IMR-90 (cell line): ENCODE data around the gene GDF9. TPM values are rescaled to one million over a fixed set of nuclear protein-coding genes. Genes with fewer than 3 reads are reported as not detected.

Experiments used
- ATAC-seq: fragments of 200-7000 bp; cut with Tn5 transposase; 2 replicates; pipeline ENCODE4 v1.9.1; 2020; ENCODE audit warnings: low read depth, mild to moderate bottlenecking, moderate library complexity
- BruUV-seq: library from RNA; stranded (reverse); fragments of 400-500 nt; replicated peaks from 2 replicates; lab custom pipeline; 2021; lab: Mats Ljungman, UMichigan
- CTCF ChIA-PET: fragments of 300-600 bp; formaldehyde crosslinking; extraction: SDS; loops from one replicate; lab custom pipeline; 2021; ENCODE audit warnings: antibody characterized with exemption; lab: Yijun Ruan, JAX
- POLR2A ChIA-PET: fragments of 300-600 bp; sonication (Branson Sonifier 250); formaldehyde crosslinking; loops from one replicate; lab custom pipeline; 2022; ENCODE audit warnings: antibody characterized with exemption; ENCODE audit not compliant: unreplicated experiment; lab: Charles Lee
- DNase-seq: peaks from one replicate; pipeline ENCODE4 v3.0.0; 2013
- H2AFZ ChIP-seq: replicated peaks from 2 replicates; pipeline ENCODE3; 2013; ENCODE audit warnings: low read length, mild to moderate bottlenecking; ENCODE audit not compliant: poor library complexity
- H2AK5ac ChIP-seq: 2 replicates; pipeline ENCODE4 v1.6.1; 2013; ENCODE audit warnings: low read depth, low read length, inconsistent platforms
- H2AK9ac ChIP-seq: replicated peaks from 2 replicates; pipeline ENCODE3; 2013; ENCODE audit warnings: mild to moderate bottlenecking, low read depth, low read length, moderate library complexity; ENCODE audit not compliant: poor library complexity
- H2BK120ac ChIP-seq: 2 replicates; pipeline ENCODE4 v1.6.1; 2013; ENCODE audit warnings: low read depth, low read length, inconsistent platforms
- H2BK15ac ChIP-seq: 3 replicates; pipeline ENCODE4 v1.6.1; 2013; ENCODE audit warnings: low read depth, low read length, inconsistent platforms
- H2BK20ac ChIP-seq: 2 replicates; pipeline ENCODE4 v1.6.1; 2013; ENCODE audit warnings: low read depth, mild to moderate bottlenecking, inconsistent platforms, low read length, moderate library complexity
- H2BK5ac ChIP-seq: 2 replicates; pipeline ENCODE4 v1.6.1; 2013; ENCODE audit warnings: mild to moderate bottlenecking, low read depth, low read length, inconsistent platforms; ENCODE audit not compliant: poor library complexity, severe bottlenecking
- H3K14ac ChIP-seq: replicated peaks from 2 replicates; pipeline ENCODE4 v1.6.1; 2013; ENCODE audit warnings: low read depth, low read length, inconsistent platforms
- H3K18ac ChIP-seq: 2 replicates; pipeline ENCODE4 v1.6.1; 2013; ENCODE audit warnings: low read depth, low read length, control low read depth
- H3K23ac ChIP-seq: 2 replicates; pipeline ENCODE4 v1.6.1; 2013; ENCODE audit warnings: low read depth, low read length, inconsistent platforms
- H3K27ac ChIP-seq: 2 replicates; pipeline ENCODE4 v1.5.1; 2013; ENCODE audit warnings: mild to moderate bottlenecking, control low read depth, low read length; ENCODE audit not compliant: insufficient read depth
- H3K27me3 ChIP-seq: 2 replicates; pipeline ENCODE4 v1.6.1; 2013; ENCODE audit warnings: low read length; ENCODE audit not compliant: control insufficient read depth, insufficient read depth
- H3K36me3 ChIP-seq: 2 replicates; pipeline ENCODE4 v1.6.1; 2013; ENCODE audit warnings: low read length, mixed read lengths; ENCODE audit not compliant: control insufficient read depth, insufficient read depth
- H3K4ac ChIP-seq: 2 replicates; pipeline ENCODE4 v1.6.1; 2013; ENCODE audit warnings: low read depth, low read length, inconsistent platforms
- H3K4me1 ChIP-seq: 2 replicates; pipeline ENCODE4 v1.6.1; 2013; ENCODE audit warnings: low read length, mixed read lengths; ENCODE audit not compliant: control insufficient read depth, insufficient read depth
- H3K4me2 ChIP-seq: 2 replicates; pipeline ENCODE4 v1.6.1; 2013; ENCODE audit warnings: low read depth, mild to moderate bottlenecking, control low read depth, low read length, moderate library complexity
- H3K4me3 ChIP-seq: 2 replicates; pipeline ENCODE4 v1.5.1; 2013; ENCODE audit warnings: low read depth, mild to moderate bottlenecking, control low read depth, low read length, moderate library complexity; ENCODE audit not compliant: insufficient read depth
- H3K56ac ChIP-seq: 2 replicates; pipeline ENCODE4 v1.6.1; 2013; ENCODE audit warnings: low read length, inconsistent platforms; ENCODE audit not compliant: insufficient read depth; ENCODE audit errors: extremely low read depth
- H3K79me1 ChIP-seq, 2 experiments: 2 replicates each; pipeline ENCODE4 v1.6.1; 2013; ENCODE audit warnings: low read length in 2 of 2, inconsistent platforms in 1 of 2, low read depth in 1 of 2
- H3K9ac ChIP-seq: 2 replicates; pipeline ENCODE4 v1.6.1; 2013; ENCODE audit warnings: low read depth, low read length, control low read depth
- H3K9me1 ChIP-seq: 2 replicates; pipeline ENCODE4 v1.6.1; 2013; ENCODE audit warnings: low read length, inconsistent platforms; ENCODE audit not compliant: insufficient read depth
- H3K9me3 ChIP-seq: 2 replicates; pipeline ENCODE4 v1.6.1; 2013; ENCODE audit warnings: low read length; ENCODE audit not compliant: control insufficient read depth, insufficient read depth
- H4K20me1 ChIP-seq: 2 replicates; pipeline ENCODE4 v1.6.1; 2013; ENCODE audit warnings: low read length, inconsistent platforms; ENCODE audit not compliant: insufficient read depth
- H4K5ac ChIP-seq: 2 replicates; pipeline ENCODE4 v1.6.1; 2013; ENCODE audit warnings: mild to moderate bottlenecking, low read depth, low read length, control low read depth
- H4K8ac ChIP-seq, 2 experiments: 2 replicates each; pipeline ENCODE4 v1.6.1; 2013; ENCODE audit warnings: low read depth in 2 of 2, low read length in 2 of 2, control low read depth in 1 of 2, inconsistent platforms in 1 of 2
- H4K91ac ChIP-seq: 2 replicates; pipeline ENCODE4 v1.6.1; 2013; ENCODE audit warnings: low read depth, low read length, inconsistent platforms; ENCODE audit not compliant: insufficient read depth
- CTCF ChIP-seq: conservative IDR thresholded peaks from 2 replicates; pipeline ENCODE4 v1.5.1; 2012; ENCODE audit warnings: mild to moderate bottlenecking, low read depth, low read length, improper control_type of control experiment
- POLR2A ChIP-seq: IDR thresholded peaks from 2 replicates; pipeline ENCODE4 v1.6.1; 2012; ENCODE audit warnings: mild to moderate bottlenecking, low read depth, low read length
- RFX5 ChIP-seq: IDR thresholded peaks from 2 replicates; pipeline ENCODE4 v1.8.0; 2012; ENCODE audit warnings: low read depth, mild to moderate bottlenecking, low read length, moderate library complexity
- USF2 ChIP-seq: fragments of 150-350 bp; IDR thresholded peaks from 2 replicates; pipeline ENCODE4 v1.6.1; 2017; ENCODE audit warnings: mild to moderate bottlenecking, antibody characterized with exemption, low read length, low read depth
- WGBS, 2 experiments: methylation state at CpG; one replicate each; pipeline versions ENCODE4 v1.1.5 to v1.1.7; 2013; ENCODE audit warnings: missing lambda C conversion rate in 2 of 2; ENCODE audit not compliant: insufficient read length in 1 of 2; ENCODE audit errors: extremely low coverage in 2 of 2; 5-methylcytosine and 5-hydroxymethylcytosine counted together
- dilution Hi-C: fragments of 300-500 bp; cut with HindIII; formaldehyde crosslinking; loops from one replicate; pipeline ENCODE4 v1.14.3; 2018; ENCODE audit warnings: low sequenced_read_pairs; ENCODE audit not compliant: unreplicated experiment
- in situ Hi-C: fragments of 300-500 bp; cut with MboI; formaldehyde crosslinking; loops from 3 replicates; pipeline ENCODE4 v1.14.3; 2019; ENCODE audit warnings: low sequenced_read_pairs, inconsistent platforms, mixed read lengths
- intact Hi-C: fragments of 100-400 bp; cut with micrococcal nuclease; formaldehyde crosslinking; loops from 2 replicates; pipeline ENCODE4 v1.10.0; 2022
- polyA plus RNA-seq, 3 experiments: library from polyadenylated mRNA; depleted of rRNA; stranded (reverse); fragments of >200 nt; gene quantifications; 2 replicates each; pipeline ENCODE4 v1.2.3, GENCODE V29; 2012; ENCODE audit warnings: low replicate concordance in 1 of 3
- total RNA-seq: library from RNA; depleted of rRNA; stranded (reverse); fragments of >200 nt; gene quantifications from 2 replicates; pipeline ENCODE4 v1.2.3, GENCODE V29; 2012

The GDF9 gene
- total and polyA plus RNA-seq, 2 of the 4 experiments (the other 2 are of a cell fraction) = 0.18 to 0.21 TPM

- H3K36me3 ChIP-seq = peaks cover 28% of the 10 kb centered on the region
These were observed 31.8 kb upstream of the GDF9 start for GRCh38 chr5:132898094-132898493.

More at GRCh38 chr5:132898094-132898493, 31.8 kb upstream of the GDF9 start:
- ChIA-PET CTCF (interaction anchor here (1.1 kb wide), 1 partner anchor 10 kb away, joined by 4 read pairs; no protein-coding TSS in a partner anchor), POLR2A (no interaction called here)
- no TSS peak for BruUV-seq
- Histone ChIP-seq H2BK120ac (no peak overlapping the region), H3K27me3 (no peaks in the 10 kb centered on the region), H4K20me1 (peaks cover 4% of the 10 kb centered on the region; the same call in 1 of the 2 replicates), H3K4me3 (no peak overlapping the region), H4K91ac (no peak overlapping the region), H2BK15ac (no peak overlapping the region), H3K9me3 (no peaks in the 10 kb centered on the region), H3K23ac (no peak overlapping the region), H2AFZ (no peak overlapping the region), H3K18ac (no peak overlapping the region), H2AK9ac (no peak overlapping the region), H3K4ac (no peak overlapping the region), H3K9me1 (no peaks in the 10 kb centered on the region), H3K14ac (no peak overlapping the region), H3K56ac (no peak overlapping the region), H2BK20ac (no peak overlapping the region), H3K9ac (no peak overlapping the region), H3K79me1 (peaks cover 34 to 45% of the 10 kb centered on the region in 2 experiments), H4K5ac (no peak overlapping the region), H3K4me2 (no peak overlapping the region), H2BK5ac (no peak overlapping the region), H3K4me1 (no peaks in the 10 kb centered on the region), H2AK5ac (no peak overlapping the region), H4K8ac (no peak overlapping the region), H3K27ac (no peak overlapping the region)
- WGBS, 2 experiments = 0% methylated on average over 1 of the region's 3 CpGs; no CpG with 5 or more reads in 1 of the 2 experiments
- in situ Hi-C loops = no loop called here
- TF ChIP-seq CTCF = no peak
- TF ChIP-seq POLR2A = no peak
- TF ChIP-seq RFX5 = no peak
- TF ChIP-seq USF2 = no peak
- dilution Hi-C loops = no loop called here
- intact Hi-C loops = no loop called here
- 0 out of 2 replicates have a peak, but pooled peaks have one; percentile 13 for ATAC-seq
- no peak for DNase-seq
